Chondrocyte (in vitro differentiated cells): ENCODE data around the gene ZNRF1. TPM values are rescaled to one million over a fixed set of nuclear protein-coding genes. Genes with fewer than 3 reads are reported as not detected.

Experiments used
- DNase-seq: peaks from one replicate; pipeline ENCODE4 v3.0.0; 2021; ENCODE audit warnings: mixed read lengths, low spot score
- H3K27ac Mint-ChIP-seq: one replicate; pipeline ENCODE4 v1.8.0; 2021; ENCODE audit warnings: mild to moderate bottlenecking, moderate library complexity, mixed read lengths; ENCODE audit not compliant: unreplicated experiment
- H3K27me3 Mint-ChIP-seq: 2 replicates; pipeline ENCODE4 v1.8.0; 2021; ENCODE audit warnings: low read depth, mixed read lengths
- H3K36me3 Mint-ChIP-seq: 2 replicates; pipeline ENCODE4 v1.8.0; 2021; ENCODE audit warnings: low read depth, mixed read lengths
- H3K4me1 Mint-ChIP-seq: 2 replicates; pipeline ENCODE4 v1.8.0; 2021; ENCODE audit warnings: low read depth, mild to moderate bottlenecking, mixed read lengths
- H3K4me3 Mint-ChIP-seq: one replicate; pipeline ENCODE4 v1.8.0; 2021; ENCODE audit warnings: mild to moderate bottlenecking, moderate library complexity, mixed read lengths; ENCODE audit not compliant: unreplicated experiment
- H3K9me3 Mint-ChIP-seq: 2 replicates; pipeline ENCODE4 v1.8.0; 2021; ENCODE audit warnings: low read depth, mixed read lengths
- CTCF ChIP-seq: fragments of 200-600 bp; sonication (generic); IDR thresholded peaks from 2 replicates; pipeline ENCODE4 v1.5.0; 2021; ENCODE audit warnings: antibody characterized with exemption, mild to moderate bottlenecking, moderate library complexity
- total RNA-seq: library from RNA; stranded (reverse); gene quantifications from 3 replicates; pipeline ENCODE4 v1.2.1, GENCODE V29; 2021

Gene ZNRF1
- total RNA-seq, 1 donor from 2014 or later: 22.7 TPM

- H3K36me3 Mint-ChIP-seq: peaks cover 2% of the 10 kb centered on the region
- peaks cover 22% of the 10 kb centered on the region for H3K4me1 Mint-ChIP-seq
- no peak overlapping the region for H3K4me3 Mint-ChIP-seq
- TF ChIP-seq CTCF: no peak
- H3K9me3 Mint-ChIP-seq: peaks cover 2% of the 10 kb centered on the region
- no peak overlapping the region for H3K27ac Mint-ChIP-seq
- no peak for DNase-seq
- H3K27me3 Mint-ChIP-seq: no peaks in the 10 kb centered on the region
Observed at GRCh38 chr16:75104836-75105235, 106.0 kb downstream of the ZNRF1 start.

DNA sequence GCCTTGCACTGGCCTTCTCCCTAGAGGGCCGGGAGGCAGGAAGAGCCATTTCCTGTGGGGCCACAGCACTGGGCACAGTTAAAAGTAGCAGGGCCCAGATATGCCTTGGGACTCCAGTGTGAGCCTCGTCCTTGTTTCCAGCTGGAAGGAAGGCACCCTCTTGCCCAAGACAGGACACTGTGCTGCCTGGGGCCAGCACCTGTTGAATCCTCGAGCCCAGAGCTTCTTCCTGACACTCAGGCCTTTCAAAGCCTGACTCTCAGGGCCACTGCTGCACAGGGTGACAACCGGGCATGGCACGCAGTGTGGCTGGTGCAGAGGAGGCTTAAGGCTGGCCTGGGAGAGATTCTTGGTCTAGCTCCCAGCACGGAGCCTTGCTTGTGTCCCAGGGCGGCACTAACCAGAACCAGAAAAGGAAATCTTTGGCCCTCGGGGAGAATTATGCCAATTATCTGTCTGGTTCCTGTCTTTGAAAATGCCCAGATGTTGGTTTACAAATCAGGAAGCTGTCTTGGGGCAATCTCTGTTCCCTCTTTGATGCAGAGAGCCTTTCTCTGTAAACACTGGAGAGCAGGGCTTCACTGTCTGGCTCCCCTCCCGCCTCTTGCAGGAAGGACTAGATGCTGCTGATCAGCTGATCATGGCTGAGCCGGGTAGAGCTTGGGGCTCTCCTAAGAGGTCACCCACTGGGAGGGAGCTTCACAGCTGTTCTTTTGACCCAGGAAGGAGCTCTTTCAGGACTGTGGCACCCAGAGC, 106.7 kb downstream of the ZNRF1 start:
- no peak overlapping the region for H3K27ac Mint-ChIP-seq
- H3K27me3 Mint-ChIP-seq: no peaks in the 10 kb centered on the region
- peaks cover 22% of the 10 kb centered on the region for H3K4me1 Mint-ChIP-seq
- peaks cover 2% of the 10 kb centered on the region for H3K36me3 Mint-ChIP-seq
- no peak overlapping the region for H3K4me3 Mint-ChIP-seq
- H3K9me3 Mint-ChIP-seq: peaks cover 2% of the 10 kb centered on the region
- DNase-seq: no peak
- no peak for TF ChIP-seq CTCF

GRCh38 chr16:75106351-75107274, 107.8 kb downstream of the ZNRF1 start:
- H3K27ac Mint-ChIP-seq: no peak overlapping the region
- peak; percentile 35 for DNase-seq

GRCh38 chr16:75107505-75107904, 108.7 kb downstream of the ZNRF1 start:
- H3K4me1 Mint-ChIP-seq: peaks cover 32% of the 10 kb centered on the region
- no peak for DNase-seq
- no peaks in the 10 kb centered on the region for H3K27me3 Mint-ChIP-seq
- peaks cover 2% of the 10 kb centered on the region for H3K36me3 Mint-ChIP-seq
- TF ChIP-seq CTCF: no peak
- H3K9me3 Mint-ChIP-seq: peaks cover 2% of the 10 kb centered on the region
- H3K4me3 Mint-ChIP-seq: no peak overlapping the region
- H3K27ac Mint-ChIP-seq: no peak overlapping the region

More at GRCh38 chr16:75106351-75107274, 107.8 kb downstream of the ZNRF1 start:
- no peak for TF ChIP-seq CTCF
- Mint-ChIP-seq H3K27me3 (no peaks in the 10 kb centered on the region), H3K36me3 (peaks cover 2% of the 10 kb centered on the region), H3K9me3 (peaks cover 2% of the 10 kb centered on the region), H3K4me1 (peaks cover 30% of the 10 kb centered on the region), H3K4me3 (no peak overlapping the region)
